NCI-H2171 treated with DMSO at 0.1 percent for 48 hours (cell line): ENCODE data around the gene SOHLH1.
"Not testable (repeated sequence)": the region's sequence is repeated elsewhere in the genome, so short reads cannot be mapped to it uniquely, and the experiment has no call there.

ENCODE experiments used
- DNase-seq: peaks from one replicate; lab custom pipeline; 2025; lab: John Stamatoyannopoulos, UW

Gene SOHLH1

GRCh38 chr9:135678236-135679017 lies 20.9 kb downstream of the SOHLH1 start:
- DNase-seq = no peak

GRCh38 chr9:135677641-135678168 lies 21.6 kb downstream of the SOHLH1 start:
- no peak for DNase-seq

- DNase-seq = no peak
Measured at GRCh38 chr9:135676891-135677290, 22.4 kb downstream of the SOHLH1 start.

- DNase-seq = no peak
Measured at GRCh38 chr9:135674977-135675376, 24.3 kb downstream of the SOHLH1 start.

DNA sequence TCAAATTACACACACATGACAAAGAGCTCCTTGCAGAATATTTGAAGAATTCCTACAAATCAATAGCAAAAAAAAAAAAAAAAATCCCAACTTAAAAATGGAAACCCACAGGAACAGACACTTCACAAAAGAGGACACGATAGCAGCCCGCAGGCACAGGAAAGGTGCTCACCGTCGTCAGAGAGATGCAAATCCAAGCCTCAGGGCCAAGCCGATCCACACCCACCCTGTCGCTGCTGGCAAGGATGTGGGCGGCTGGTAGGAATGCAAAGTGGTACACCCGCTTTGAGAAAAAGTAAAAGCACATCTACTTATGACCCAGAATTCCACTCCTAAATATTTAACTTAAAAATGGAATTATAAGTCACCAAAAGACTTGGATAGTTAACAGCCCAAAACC lies 25.3 kb downstream of the SOHLH1 start:
- no peak for DNase-seq

GRCh38 chr9:135672786-135673185 lies 26.5 kb downstream of the SOHLH1 start:
- not testable (repeated sequence) for DNase-seq

- no peak for DNase-seq
Measured at GRCh38 chr9:135671591-135672041, 27.7 kb downstream of the SOHLH1 start.

DNA sequence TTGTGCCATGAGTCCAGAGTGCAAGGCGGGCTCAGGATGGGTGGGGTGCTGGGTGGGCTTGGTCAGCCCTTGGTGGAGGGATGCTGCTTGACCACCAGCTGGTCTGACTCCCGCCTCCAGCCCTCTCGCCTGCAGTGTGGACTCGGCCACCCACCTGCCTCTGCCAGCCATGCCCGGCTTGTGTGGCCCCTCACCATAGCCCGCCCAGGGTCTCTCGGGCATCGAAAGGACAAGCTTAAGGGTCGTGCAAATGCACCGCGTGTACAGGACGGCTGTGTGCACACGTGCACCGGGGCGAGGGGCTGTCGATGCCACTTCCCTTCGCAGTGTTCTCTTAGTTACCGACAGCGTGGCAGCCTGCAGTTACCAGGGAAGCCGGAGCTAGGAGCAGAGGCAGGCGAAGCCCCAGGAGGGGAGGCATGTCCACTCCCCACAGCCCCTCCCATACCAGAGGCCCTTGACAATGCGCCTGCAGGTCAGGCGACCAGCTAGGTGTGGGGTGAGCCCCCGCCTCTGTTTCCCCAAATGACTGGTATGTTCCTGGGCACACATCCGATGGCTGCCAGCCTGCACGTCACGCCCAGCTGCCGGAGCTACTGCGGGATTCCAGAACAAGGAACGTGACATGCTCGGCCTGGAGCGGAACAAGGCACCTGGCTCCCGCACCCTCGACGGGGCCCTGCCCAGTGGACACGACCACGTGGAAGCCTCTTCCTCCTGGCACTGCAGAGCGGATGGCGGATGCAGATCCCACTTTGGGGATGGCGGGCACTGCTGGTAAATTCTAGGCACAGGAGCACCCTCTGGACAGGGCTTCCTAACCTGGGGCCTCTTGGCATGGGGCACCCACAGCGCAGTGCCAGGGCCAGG lies 28.3 kb downstream of the SOHLH1 start:
- no peak for DNase-seq

GRCh38 chr9:135669616-135670285 lies 29.5 kb downstream of the SOHLH1 start:
- no peak for DNase-seq

- DNase-seq = not testable (repeated sequence)
Measured at GRCh38 chr9:135669018-135669417, 30.3 kb downstream of the SOHLH1 start.

GRCh38 chr9:135667463-135668001 lies 31.7 kb downstream of the SOHLH1 start:
- DNase-seq = no peak

- DNase-seq = no peak
Measured at GRCh38 chr9:135666534-135667462, 32.5 kb downstream of the SOHLH1 start.

DNA sequence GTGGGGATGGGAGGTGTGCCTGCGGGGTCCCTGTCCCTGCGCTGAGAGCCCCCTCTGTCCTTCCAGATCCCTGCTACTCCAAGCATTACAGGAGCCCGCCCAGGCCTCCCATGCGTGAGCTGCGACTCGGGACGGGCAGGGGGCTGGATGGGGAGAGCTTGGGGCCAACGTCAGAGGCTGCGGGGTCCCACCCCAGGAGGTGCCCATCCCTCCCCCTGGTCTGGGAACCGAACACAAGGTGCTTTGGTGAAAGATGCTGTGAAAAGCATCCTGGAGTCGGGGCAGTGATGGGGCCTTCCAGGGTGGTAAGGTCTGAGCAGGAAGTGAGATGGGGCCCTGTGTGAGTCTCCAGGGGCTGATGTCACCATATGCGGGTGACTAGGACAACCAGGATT lies 33.5 kb downstream of the SOHLH1 start:
- no peak for DNase-seq

GRCh38 chr9:135664801-135665794 lies 34.2 kb downstream of the SOHLH1 start:
- no peak for DNase-seq

GRCh38 chr9:135664266-135664665 lies 35.0 kb downstream of the SOHLH1 start:
- DNase-seq = no peak

- no peak for DNase-seq
Measured at GRCh38 chr9:135663857-135664256, 35.4 kb downstream of the SOHLH1 start.

DNA sequence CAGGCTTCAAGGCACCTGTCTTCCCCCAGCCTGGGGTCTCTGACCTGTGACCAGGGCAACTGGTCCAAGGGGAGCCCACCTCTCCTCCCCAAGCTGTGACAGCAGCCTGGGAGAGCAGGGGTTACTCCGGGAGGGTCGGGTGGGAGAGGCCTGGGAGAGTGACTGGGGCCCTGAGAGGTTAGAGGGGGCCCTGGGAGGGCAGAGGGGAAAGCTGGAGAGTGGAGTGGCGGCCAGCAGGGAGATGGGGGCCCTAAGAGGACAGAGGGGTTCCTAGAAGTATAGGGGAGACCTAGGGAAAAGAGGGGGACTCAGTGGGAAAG lies 35.9 kb downstream of the SOHLH1 start:
- no peak for DNase-seq

- DNase-seq = no peak
Measured at GRCh38 chr9:135662758-135663450, 36.4 kb downstream of the SOHLH1 start, which contains the start of gene LCN9. TSS of gene LCN9 (plus strand) at chr9:135663309. CDS start at chr9:135663322, 13 bp downstream.
